Epithelial cell of esophagus (primary cell): ENCODE results near the gene ZNF575.
"Not testable (repeated sequence)": the region's sequence is repeated elsewhere in the genome, so short reads cannot be mapped to it uniquely, and the experiment has no call there.

Experiments
- DNase-seq: peaks from one replicate; pipeline ENCODE4 v3.0.0; 2010; ENCODE audit warnings: low read depth
- H3K4me3 ChIP-seq: 2 replicates; pipeline ENCODE4 v1.5.1; 2011; ENCODE audit warnings: mild to moderate bottlenecking, low read length, control low read depth
- TF ChIP-seq, protein P1 (sequence below): IDR thresholded peaks from 2 replicates; pipeline ENCODE4 v1.5.1; 2011; ENCODE audit warnings: low read depth, mild to moderate bottlenecking, low read length, control low read depth, inconsistent platforms; ENCODE audit not compliant: insufficient read depth; ENCODE audit errors: missing control alignments

Gene ZNF575

DNA sequence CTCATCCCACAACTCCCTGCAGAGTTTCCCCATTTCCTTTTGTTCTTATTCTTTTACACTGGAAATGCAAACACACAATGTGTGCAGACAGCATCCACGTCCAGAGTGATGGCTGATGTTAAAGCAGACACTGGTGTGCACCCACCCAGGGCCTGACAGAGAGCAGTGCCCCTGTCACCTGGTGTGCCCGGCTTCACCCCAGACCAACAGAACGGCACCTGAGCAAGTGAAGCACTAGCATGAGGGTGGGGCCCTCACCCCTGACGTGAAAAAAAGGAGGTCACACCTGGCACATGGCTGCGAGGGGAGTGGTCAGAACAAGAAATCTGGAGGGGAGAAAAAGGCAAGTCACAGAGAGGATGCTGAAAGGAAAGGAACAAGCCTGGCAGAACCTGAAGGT lies 12.3 kb downstream of the ZNF575 start:
- TF ChIP-seq, protein P1, sequence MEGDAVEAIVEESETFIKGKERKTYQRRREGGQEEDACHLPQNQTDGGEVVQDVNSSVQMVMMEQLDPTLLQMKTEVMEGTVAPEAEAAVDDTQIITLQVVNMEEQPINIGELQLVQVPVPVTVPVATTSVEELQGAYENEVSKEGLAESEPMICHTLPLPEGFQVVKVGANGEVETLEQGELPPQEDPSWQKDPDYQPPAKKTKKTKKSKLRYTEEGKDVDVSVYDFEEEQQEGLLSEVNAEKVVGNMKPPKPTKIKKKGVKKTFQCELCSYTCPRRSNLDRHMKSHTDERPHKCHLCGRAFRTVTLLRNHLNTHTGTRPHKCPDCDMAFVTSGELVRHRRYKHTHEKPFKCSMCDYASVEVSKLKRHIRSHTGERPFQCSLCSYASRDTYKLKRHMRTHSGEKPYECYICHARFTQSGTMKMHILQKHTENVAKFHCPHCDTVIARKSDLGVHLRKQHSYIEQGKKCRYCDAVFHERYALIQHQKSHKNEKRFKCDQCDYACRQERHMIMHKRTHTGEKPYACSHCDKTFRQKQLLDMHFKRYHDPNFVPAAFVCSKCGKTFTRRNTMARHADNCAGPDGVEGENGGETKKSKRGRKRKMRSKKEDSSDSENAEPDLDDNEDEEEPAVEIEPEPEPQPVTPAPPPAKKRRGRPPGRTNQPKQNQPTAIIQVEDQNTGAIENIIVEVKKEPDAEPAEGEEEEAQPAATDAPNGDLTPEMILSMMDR: no peak
- no peak for DNase-seq
- H3K4me3 ChIP-seq: no peak overlapping the region

GRCh38 chr19:43545981-43546380 lies 13.0 kb downstream of the ZNF575 start:
- no peak overlapping the region for H3K4me3 ChIP-seq
- no peak for DNase-seq
- TF ChIP-seq, protein P1: no peak

- TF ChIP-seq, protein P1: no peak
- H3K4me3 ChIP-seq: no peak overlapping the region
- DNase-seq: no peak
Measured at GRCh38 chr19:43546581-43546980, 13.6 kb downstream of the ZNF575 start.

DNA sequence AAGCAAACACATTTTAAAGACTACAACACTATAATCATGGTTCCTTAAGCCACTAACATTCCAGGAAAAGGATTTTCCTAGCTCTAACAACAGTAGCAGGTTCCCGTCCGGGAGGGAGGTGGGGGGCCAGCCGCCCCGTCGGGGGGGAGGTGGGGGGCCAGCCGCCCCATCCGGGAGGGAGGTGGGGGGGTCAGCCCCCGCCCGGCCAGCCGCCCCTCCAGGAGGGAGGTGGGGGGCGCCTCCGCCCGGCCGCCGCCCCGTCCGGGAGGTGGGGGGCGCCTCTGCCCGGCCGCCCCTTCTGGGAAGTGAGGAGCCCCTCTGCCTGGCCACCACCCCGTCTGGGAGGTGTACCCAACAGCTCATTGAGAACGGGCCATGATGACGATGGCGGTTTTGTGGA lies 14.9 kb downstream of the ZNF575 start:
- H3K4me3 ChIP-seq, DNase-seq: not testable (repeated sequence)

- H3K4me3 ChIP-seq: no peak overlapping the region
- no peak for DNase-seq
- TF ChIP-seq, protein P1: no peak
Measured at GRCh38 chr19:43548706-43549105, 15.7 kb downstream of the ZNF575 start.

GRCh38 chr19:43551399-43552197 lies 18.6 kb downstream of the ZNF575 start:
- TF ChIP-seq, protein P1: no peak
- H3K4me3 ChIP-seq: no peak overlapping the region
- DNase-seq: no peak

DNA sequence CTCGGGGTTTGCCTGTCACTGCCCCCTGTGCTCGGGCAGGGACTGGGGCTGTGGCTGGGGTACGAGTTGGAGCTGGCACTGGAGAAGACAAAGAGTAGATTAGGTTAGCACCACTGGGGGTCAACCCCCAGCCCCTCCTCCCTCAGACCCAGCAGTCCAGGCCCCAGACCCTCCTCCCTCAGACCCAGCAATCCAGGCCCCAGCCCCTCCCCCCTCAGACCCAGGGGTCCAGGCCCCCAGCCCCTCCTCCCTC lies 19.1 kb downstream of the ZNF575 start:
- no peak for DNase-seq
- TF ChIP-seq, protein P1: no peak
- H3K4me3 ChIP-seq: no peak overlapping the region

DNA sequence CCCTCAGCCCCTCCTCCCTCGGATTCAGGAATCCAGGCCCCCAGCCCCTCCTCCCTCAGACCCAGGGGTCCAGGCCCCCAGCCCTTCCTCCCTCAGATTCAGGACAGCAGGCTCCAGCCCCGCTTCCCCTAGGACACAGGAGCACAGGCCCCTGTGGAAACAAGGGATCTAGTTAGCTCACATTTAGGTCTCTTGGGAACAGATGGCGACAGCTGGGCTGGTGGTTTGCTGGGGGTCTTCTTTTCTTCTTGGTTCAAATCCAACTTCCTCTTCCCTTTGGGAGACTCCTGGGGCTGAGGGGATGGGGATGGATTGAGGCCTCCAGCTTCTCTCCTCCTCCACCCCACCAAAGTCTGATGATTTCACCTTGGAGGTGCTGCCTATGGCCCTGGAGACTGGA lies 19.6 kb downstream of the ZNF575 start:
- no peak for DNase-seq
- no peak overlapping the region for H3K4me3 ChIP-seq
- TF ChIP-seq, protein P1: no peak
